Stimulated activated CD4-positive, alpha-beta T cell treated with anti-CD3 and anti-CD28 coated beads, TNF-alpha, amount 100 ng/mL, for 4 hours (primary cell): Measurements from ENCODE around the gene YY1AP1.
A peak's percentile ranks its signal among the peaks of the same experiment; 100 is the strongest.
"Not testable (repeated sequence)": the region's sequence is repeated elsewhere in the genome, so short reads cannot be mapped to it uniquely, and the experiment has no call there.

Experiments used
- DNase-seq, 3 experiments: peaks; one replicate each; pipeline ENCODE4 v3.0.0-alpha.2; 2020; ENCODE audit warnings: low read depth in 3 of 3

YY1AP1 gene

GRCh38 chr1:155688324-155689080 is at the start of gene YY1AP1:
Gene YY1AP1 (minus strand): TSS chr1:155688774. CDS start chr1:155680436, 8,338 bp downstream.
- DNase-seq, result peak; percentile 84 to 85 (median 85)

- DNase-seq, result no peak
These were observed 40.7 kb upstream of the YY1AP1 start for GRCh38 chr1:155729031-155729898.

- no peak for DNase-seq
These were observed 36.6 kb upstream of the YY1AP1 start for GRCh38 chr1:155725142-155725541.

- no peak for DNase-seq
These were observed 31.1 kb upstream of the YY1AP1 start for GRCh38 chr1:155719703-155720102.

GRCh38 chr1:155718524-155719115 is 30.0 kb upstream of the YY1AP1 start:
- not testable (repeated sequence) for DNase-seq

- DNase-seq, result no peak
These were observed 28.5 kb upstream of the YY1AP1 start for GRCh38 chr1:155717041-155717440.

GRCh38 chr1:155715777-155716176 is 27.2 kb upstream of the YY1AP1 start:
- no peak for DNase-seq

- not testable (repeated sequence) for DNase-seq
These were observed 26.5 kb upstream of the YY1AP1 start for GRCh38 chr1:155715056-155715455.

- DNase-seq, result no peak
These were observed 24.5 kb upstream of the YY1AP1 start for GRCh38 chr1:155713075-155713474.

GRCh38 chr1:155712636-155713035 is 24.1 kb upstream of the YY1AP1 start:
- not testable (repeated sequence) for DNase-seq

- not testable (repeated sequence) for DNase-seq
These were observed 22.9 kb upstream of the YY1AP1 start for GRCh38 chr1:155711457-155711856.

GRCh38 chr1:155709391-155709790 is 20.8 kb upstream of the YY1AP1 start:
- DNase-seq, result no peak

- DNase-seq, result no peak
These were observed 17.6 kb upstream of the YY1AP1 start for GRCh38 chr1:155706139-155706538.

- DNase-seq, result not testable (repeated sequence)
These were observed 15.8 kb upstream of the YY1AP1 start for GRCh38 chr1:155704414-155704813.

- DNase-seq, result no peak
These were observed 14.6 kb upstream of the YY1AP1 start for GRCh38 chr1:155703216-155703615.

GRCh38 chr1:155701675-155702074 is 13.1 kb upstream of the YY1AP1 start:
- not testable (repeated sequence) for DNase-seq

- DNase-seq, result not testable (repeated sequence)
These were observed 10.5 kb upstream of the YY1AP1 start for GRCh38 chr1:155699062-155699461.

- DNase-seq, result no peak
These were observed 9.9 kb upstream of the YY1AP1 start for GRCh38 chr1:155698382-155699038.

GRCh38 chr1:155697616-155698015 is 9.0 kb upstream of the YY1AP1 start:
- DNase-seq, result not testable (repeated sequence)

GRCh38 chr1:155697046-155697445 is 8.5 kb upstream of the YY1AP1 start:
- DNase-seq, result no peak

GRCh38 chr1:155696524-155696923 is 8.0 kb upstream of the YY1AP1 start:
- no peak for DNase-seq

GRCh38 chr1:155695608-155696007 is 7.0 kb upstream of the YY1AP1 start:
- no peak for DNase-seq
